Sigmoid colon (tissue), 7 donors: ENCODE results near the gene SORBS1. TPM values are rescaled to one million over a fixed set of nuclear protein-coding genes. Genes with fewer than 3 reads are reported as not detected.

Experiments
- DNase-seq: peaks from one replicate; pipeline ENCODE4 v3.0.0-alpha.2; 2019
- H3K27ac ChIP-seq, 4 donors: fragments of 200-600 bp; sonication (generic); one replicate each; pipeline ENCODE4 v1.5.1; 2016 to 2019; ENCODE audit warnings: mild to moderate bottlenecking in 1 of 4
- H3K27me3 ChIP-seq, 3 donors: fragments of 200-600 bp; sonication (generic); one replicate each; pipeline ENCODE4 v1.5.1; 2019; ENCODE audit warnings: mild to moderate bottlenecking in 1 of 3
- H3K36me3 ChIP-seq, 4 donors: fragments of 200-600 bp; sonication (generic); one replicate each; pipeline ENCODE4 v1.5.1; 2016 to 2019
- H3K4me1 ChIP-seq, 4 donors: fragments of 200-600 bp; sonication (generic); one replicate each; pipeline ENCODE4 v1.5.1; 2017 to 2019
- H3K4me3 ChIP-seq, 4 donors: fragments of 200-600 bp; sonication (generic); one replicate each; pipeline ENCODE4 v1.5.1; 2017 to 2019; ENCODE audit warnings: mild to moderate bottlenecking in 2 of 4, moderate library complexity in 1 of 4
- H3K9me3 ChIP-seq, 4 donors: fragments of 200-600 bp in 3 of 4; sonication (generic) in 3 of 4; one replicate each; pipeline versions ENCODE4 v1.5.1 to v1.6.1; 2013 to 2019
- CTCF ChIP-seq, 4 experiments: fragments of 450-650 bp in 3 of 4; fragments of 200-600 bp in 1 of 4; IDR thresholded peaks; one replicate each; pipeline ENCODE4 v1.5.1; 2016 to 2019; ENCODE audit warnings: antibody characterized with exemption in 4 of 4, mild to moderate bottlenecking in 3 of 4, moderate library complexity in 2 of 4
- EP300 ChIP-seq, 4 donors: sonication (generic); formaldehyde crosslinking; IDR thresholded peaks; one replicate each; pipeline ENCODE4 v1.6.1; 2017; ENCODE audit warnings: antibody characterized with exemption in 4 of 4
- POLR2A ChIP-seq, 2 donors: fragments of 450-650 bp; IDR thresholded peaks; one replicate each; pipeline ENCODE4 v1.6.1; 2016; ENCODE audit warnings: antibody characterized with exemption in 2 of 2, mild to moderate bottlenecking in 2 of 2, moderate library complexity in 2 of 2
- POLR2AphosphoS5 ChIP-seq, 4 donors: sonication (generic); formaldehyde crosslinking; IDR thresholded peaks; one replicate each; pipeline ENCODE4 v1.6.1; 2017; ENCODE audit warnings: antibody characterized with exemption in 4 of 4
- WGBS, 2 donors: extraction: QIAGEN DNeasy Blood & Tissue Kit; methylation state at CpG; one replicate each; pipeline ENCODE4 v1.1.7; 2013; 5-methylcytosine and 5-hydroxymethylcytosine counted together
- intact Hi-C: fragments of 100-400 bp; cut with DNase I; formaldehyde crosslinking; loops from one replicate; pipeline ENCODE4 v1.15.1; 2023
- polyA plus RNA-seq, 3 donors: library from polyadenylated mRNA; stranded (reverse); fragments of 200-250 nt; gene quantifications; one replicate each; pipeline ENCODE4 v1.2.3, GENCODE V29; 2013
- total RNA-seq, 4 donors: library from RNA; depleted of rRNA; stranded (reverse); fragments of >200 nt; gene quantifications; one replicate each; pipeline ENCODE4 v1.1.0, GENCODE V29; 2016
- donor health status: healthy with polysubstance abuse.
- donor health status: Bipolar disorder and iron deficiency.
- donor health status: healthy.

SORBS1 gene
- total and polyA plus RNA-seq, 7 donors = 8.1 to 1,403 (median 664) TPM

- Histone ChIP-seq H3K27ac (peak overlapping the region; percentile 77 to 98 (median 90)), H3K9me3 (no peaks in the 10 kb centered on the region), H3K27me3 (no peaks in the 10 kb centered on the region), H3K4me3 (peak overlapping the region in 3 of 4 donors; percentile 1 to 23 (median 2)), H3K4me1 (peaks cover 0 to 95% (median 89%) of the 10 kb centered on the region in 4 donors), H3K36me3 (peaks cover 0 to 63% (median 17%) of the 10 kb centered on the region in 4 donors)
- DNase-seq = no peak
- intact Hi-C loops = no loop called here
- WGBS, 2 donors = 90 to 93% methylated on average over 27 of the region's 27 CpGs
- no peak for TF ChIP-seq POLR2A (IDR thresholded peaks at IDR 0.05)
- TF ChIP-seq POLR2AphosphoS5 (IDR thresholded peaks at IDR 0.05) = peak in 2 of 4 donors; percentile 25 to 46
Measured at GRCh38 chr10:95414016-95414830, 146.9 kb downstream of the SORBS1 start.

DNA sequence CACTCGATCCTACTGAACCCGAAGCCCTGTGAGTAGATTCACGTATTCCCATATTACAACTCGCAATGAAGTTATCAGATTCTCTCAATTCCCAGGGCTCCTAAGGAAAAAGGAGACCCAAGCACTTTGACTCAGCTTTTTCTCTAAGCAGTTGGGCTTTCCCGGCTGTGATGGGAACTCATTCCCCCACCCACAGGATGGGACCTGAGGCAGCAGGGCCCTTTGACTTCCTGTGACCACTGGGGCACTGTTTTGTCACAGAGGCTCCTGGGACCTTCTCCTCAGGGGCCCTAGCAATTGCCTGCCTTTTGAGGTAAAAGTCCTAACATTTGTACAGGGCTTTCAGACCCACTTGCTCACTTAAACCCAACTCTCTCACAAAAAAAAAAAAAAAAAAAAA lies 147.6 kb downstream of the SORBS1 start:
- no peak for TF ChIP-seq EP300 (IDR thresholded peaks at IDR 0.05)
- TF ChIP-seq POLR2A (IDR thresholded peaks at IDR 0.05) = no peak
- TF ChIP-seq POLR2AphosphoS5 (IDR thresholded peaks at IDR 0.05) = no peak
- no peak for TF ChIP-seq CTCF (IDR thresholded peaks at IDR 0.05)
- Histone ChIP-seq H3K27me3 (no peaks in the 10 kb centered on the region), H3K9me3 (no peaks in the 10 kb centered on the region), H3K36me3 (peaks cover 0 to 61% (median 17%) of the 10 kb centered on the region in 4 donors), H3K4me1 (peaks cover 0 to 95% (median 89%) of the 10 kb centered on the region in 4 donors), H3K27ac (peak overlapping the region; percentile 77 to 98 (median 90)), H3K4me3 (no peak overlapping the region)
- no peak for DNase-seq
- intact Hi-C loops = no loop called here
- WGBS, 2 donors = 84 to 87% methylated on average over 5 of the region's 5 CpGs

- peak; percentile 32 for DNase-seq
- TF ChIP-seq POLR2AphosphoS5 (IDR thresholded peaks at IDR 0.05) (no peak), POLR2A (IDR thresholded peaks at IDR 0.05) (no peak), CTCF (IDR thresholded peaks at IDR 0.05) (no peak), EP300 (IDR thresholded peaks at IDR 0.05) (no peak)
- Histone ChIP-seq H3K4me1 (peaks cover 0 to 95% (median 89%) of the 10 kb centered on the region in 4 donors), H3K36me3 (peaks cover 0 to 63% (median 17%) of the 10 kb centered on the region in 4 donors), H3K9me3 (no peaks in the 10 kb centered on the region), H3K27ac (peak overlapping the region; percentile 77 to 98 (median 90)), H3K4me3 (no peak overlapping the region), H3K27me3 (no peaks in the 10 kb centered on the region)
- intact Hi-C loops = no loop called here
- WGBS, 2 donors = 83 to 91% methylated on average over 4 of the region's 4 CpGs
Measured at GRCh38 chr10:95411635-95412034, 149.5 kb downstream of the SORBS1 start.

DNA sequence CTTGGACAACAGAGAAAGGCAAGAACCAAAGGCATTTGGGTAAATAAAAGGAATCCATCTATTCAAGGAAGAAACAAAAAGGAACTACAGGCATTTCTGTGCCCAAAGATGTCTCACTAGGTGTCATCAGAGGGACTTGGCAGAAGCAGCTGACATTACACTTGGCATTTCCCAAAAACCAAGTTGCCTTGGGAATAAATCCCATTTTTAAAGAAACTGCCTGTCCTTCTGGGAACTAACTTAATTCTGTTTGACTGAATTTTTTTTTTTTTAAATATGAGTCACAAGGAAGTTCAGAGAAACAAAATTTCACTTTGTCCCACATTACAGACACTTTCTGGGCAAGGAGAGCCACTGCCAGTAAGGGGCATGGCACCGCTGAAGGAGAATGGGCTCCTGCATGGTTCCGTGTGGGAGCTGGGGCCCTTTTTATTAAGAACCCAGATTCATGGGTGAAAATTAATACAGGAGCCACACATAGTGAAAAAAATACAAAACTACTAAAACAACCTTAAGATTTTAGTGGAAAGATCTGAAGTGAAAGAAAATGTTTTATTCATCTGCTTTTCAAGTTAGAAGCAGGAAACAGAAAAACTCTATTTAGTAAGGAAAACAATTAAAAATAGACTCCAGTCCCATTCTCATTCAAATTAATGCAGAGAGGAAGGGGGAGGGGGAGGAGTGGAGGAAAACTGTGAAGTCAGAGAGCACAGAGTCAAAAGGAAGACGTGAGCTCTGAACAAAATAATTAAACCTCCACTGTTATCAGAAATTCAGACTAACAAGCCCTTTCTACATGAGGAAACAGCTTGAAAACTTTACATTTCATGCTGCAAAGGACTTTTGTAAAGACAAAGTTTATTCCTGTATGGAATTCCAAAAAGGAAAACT lies 151.9 kb downstream of the SORBS1 start:
- intact Hi-C loops = no loop called here
- TF ChIP-seq POLR2A (IDR thresholded peaks at IDR 0.05) (no peak), EP300 (IDR thresholded peaks at IDR 0.05) (peak in 2 of 4 donors; percentile 25 to 72), POLR2AphosphoS5 (IDR thresholded peaks at IDR 0.05) (peak in 3 of 4 donors; percentile 9 to 72 (median 15)), CTCF (IDR thresholded peaks at IDR 0.05) (no peak)
- Histone ChIP-seq H3K27ac (peak overlapping the region; percentile 81 to 98 (median 90)), H3K9me3 (no peaks in the 10 kb centered on the region), H3K4me1 (peaks cover 0 to 94% (median 89%) of the 10 kb centered on the region in 4 donors), H3K27me3 (no peaks in the 10 kb centered on the region), H3K36me3 (peaks cover 10 to 80% (median 28%) of the 10 kb centered on the region in 4 donors), H3K4me3 (no peak overlapping the region)
- WGBS, 2 donors = 51 to 63% methylated on average over 3 of the region's 3 CpGs
- no peak for DNase-seq
